GM20431 (cell line): ENCODE measurements around the gene GPR21.

ENCODE experiments used
- in situ Hi-C: fragments of 300-500 bp; cut with MseI, MboI; formaldehyde crosslinking; loops from one replicate; pipeline ENCODE4 v1.15.0; 2020; ENCODE audit warnings: low sequenced_read_pairs; ENCODE audit not compliant: unreplicated experiment

Gene GPR21

DNA sequence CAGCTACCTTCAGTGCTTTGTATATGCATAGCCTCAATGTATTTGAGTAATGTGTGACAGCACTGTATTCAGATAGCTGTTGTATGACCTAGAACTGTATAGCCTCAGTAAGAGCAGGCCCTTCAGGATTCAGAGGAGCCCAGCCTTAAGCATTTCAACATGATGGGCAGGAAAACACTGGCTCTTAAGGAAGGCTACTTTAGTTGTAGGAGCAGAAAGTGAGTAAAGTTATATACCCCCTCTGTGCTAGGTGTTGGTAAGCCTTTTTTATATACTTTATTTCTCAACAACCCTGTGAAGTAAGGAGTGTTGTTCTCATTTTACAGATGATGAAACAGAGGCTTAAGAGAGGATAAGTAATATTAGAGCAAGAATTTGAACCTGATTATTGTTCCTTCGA, 1.5 kb upstream of the GPR21 start:
- in situ Hi-C loops = no loop called here

DNA sequence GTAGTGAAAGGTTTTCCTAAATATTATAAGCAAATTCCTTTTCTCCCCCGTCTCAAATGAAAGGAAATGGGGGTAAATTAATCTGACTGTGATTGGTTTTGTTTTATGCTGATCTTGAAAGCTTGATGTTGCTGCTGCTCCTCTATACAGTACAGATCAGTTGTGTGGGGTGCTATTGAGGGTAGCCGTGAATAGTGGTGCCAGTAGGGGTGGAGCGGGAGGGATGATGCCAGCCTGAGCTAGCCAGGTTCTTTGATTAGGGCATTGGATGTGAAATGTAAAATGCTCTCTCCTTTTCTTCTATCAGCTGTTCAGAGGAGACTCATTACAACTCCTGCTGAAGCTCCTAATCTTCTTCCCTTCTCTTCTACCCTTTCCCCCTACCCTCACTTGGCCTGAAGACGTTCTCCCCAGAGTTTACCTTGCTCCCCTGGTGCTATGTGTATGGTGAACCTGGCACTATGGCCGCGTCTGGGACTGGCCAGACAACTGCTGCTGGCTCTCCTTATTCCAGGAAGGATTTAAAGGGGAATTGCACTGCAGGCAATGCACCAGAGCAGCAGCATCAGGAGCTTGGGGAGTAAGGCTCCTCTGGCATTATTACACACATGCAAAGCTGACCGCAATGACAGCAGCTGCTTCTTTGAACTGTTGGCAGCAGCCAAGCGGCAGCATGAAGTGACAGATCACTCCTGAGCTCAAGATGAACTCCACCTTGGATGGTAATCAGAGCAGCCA, 566 bp downstream of the GPR21 start:
- in situ Hi-C loops = no loop called here

DNA sequence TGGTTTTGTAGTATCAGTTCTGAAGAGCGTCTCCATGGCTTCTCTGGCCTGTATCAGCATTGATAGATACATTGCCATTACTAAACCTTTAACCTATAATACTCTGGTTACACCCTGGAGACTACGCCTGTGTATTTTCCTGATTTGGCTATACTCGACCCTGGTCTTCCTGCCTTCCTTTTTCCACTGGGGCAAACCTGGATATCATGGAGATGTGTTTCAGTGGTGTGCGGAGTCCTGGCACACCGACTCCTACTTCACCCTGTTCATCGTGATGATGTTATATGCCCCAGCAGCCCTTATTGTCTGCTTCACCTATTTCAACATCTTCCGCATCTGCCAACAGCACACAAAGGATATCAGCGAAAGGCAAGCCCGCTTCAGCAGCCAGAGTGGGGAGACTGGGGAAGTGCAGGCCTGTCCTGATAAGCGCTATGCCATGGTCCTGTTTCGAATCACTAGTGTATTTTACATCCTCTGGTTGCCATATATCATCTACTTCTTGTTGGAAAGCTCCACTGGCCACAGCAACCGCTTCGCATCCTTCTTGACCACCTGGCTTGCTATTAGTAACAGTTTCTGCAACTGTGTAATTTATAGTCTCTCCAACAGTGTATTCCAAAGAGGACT, 1.5 kb downstream of the GPR21 start:
- in situ Hi-C loops = no loop called here

DNA sequence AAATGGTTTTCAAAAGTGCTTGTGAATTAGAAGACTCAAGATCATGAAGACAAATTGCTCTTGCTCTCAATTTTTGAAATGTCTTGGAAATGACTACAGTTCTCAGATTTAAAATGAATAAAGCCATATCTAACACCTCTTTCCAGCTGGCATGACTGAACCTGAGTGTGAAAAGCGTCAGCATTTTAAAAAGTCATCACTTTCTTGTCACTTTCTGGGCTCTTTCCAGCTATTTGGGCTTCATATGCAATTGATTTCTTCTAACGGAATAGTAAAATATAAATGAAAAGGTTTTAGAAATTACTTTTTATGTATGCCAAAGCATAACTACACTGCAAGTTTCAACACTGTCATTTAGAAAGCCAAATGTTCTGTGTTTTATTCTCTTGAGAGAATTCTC, 2.3 kb downstream of the GPR21 start:
- in situ Hi-C loops = no loop called here

DNA sequence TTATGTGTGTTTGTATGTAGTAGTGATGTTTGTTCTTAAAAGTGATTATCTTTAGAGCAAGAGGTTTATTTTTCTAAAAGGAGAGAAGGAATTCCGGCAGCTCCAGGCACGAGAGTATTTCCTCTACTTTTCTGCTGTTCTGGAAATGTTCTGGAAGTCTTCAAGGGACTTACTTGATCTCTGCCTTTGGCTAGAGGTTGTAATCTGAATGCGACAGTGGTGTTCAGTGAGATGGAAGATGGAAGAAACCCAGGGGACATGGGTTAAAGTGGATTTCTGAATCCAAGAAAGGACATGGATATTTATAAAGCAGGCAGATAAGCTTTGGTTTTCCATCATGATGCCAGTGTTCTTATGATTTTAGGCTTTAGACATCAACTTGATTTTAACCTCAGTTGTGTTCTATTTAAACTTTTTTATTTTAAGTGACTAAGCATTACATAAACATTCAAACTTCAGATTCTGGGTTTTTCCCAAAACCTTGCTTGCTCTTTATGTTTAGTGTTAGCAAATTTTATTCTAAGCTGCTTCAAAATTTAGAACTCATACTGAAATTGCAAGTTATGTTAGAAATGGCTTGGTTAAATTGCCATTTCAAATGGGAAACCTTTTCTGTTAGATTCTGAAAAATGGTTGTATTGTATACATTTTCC, 3.6 kb downstream of the GPR21 start:
- in situ Hi-C loops = no loop called here

DNA sequence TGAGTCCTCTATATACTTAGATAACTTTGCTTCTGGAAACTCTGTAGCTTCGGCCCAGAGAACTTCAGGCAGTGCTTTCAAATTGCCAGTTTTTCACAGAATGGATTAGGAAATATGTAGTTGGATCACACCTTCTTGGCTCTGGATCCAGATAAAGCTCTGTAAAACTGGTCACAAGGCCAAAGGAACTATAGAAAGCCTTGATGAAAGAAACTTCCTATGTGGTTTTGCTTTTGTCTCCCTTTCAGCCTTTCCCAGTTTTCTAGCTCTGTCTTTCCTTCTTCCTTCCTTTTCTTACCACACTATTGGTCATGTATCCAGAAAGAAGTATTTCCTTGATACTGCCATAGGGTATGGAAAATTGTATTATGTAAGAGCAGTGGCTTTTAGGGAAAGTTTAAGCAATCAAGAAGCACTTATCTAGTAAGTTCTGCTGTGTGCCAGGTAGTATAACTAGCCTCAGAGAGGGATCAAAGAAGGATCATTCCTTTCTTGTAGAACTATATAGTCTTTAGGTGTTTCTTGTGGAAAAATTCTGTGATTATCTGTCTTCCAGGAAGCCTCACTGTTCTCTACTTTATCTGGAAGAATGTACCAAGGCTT, 6.3 kb downstream of the GPR21 start:
- in situ Hi-C loops = no loop called here

DNA sequence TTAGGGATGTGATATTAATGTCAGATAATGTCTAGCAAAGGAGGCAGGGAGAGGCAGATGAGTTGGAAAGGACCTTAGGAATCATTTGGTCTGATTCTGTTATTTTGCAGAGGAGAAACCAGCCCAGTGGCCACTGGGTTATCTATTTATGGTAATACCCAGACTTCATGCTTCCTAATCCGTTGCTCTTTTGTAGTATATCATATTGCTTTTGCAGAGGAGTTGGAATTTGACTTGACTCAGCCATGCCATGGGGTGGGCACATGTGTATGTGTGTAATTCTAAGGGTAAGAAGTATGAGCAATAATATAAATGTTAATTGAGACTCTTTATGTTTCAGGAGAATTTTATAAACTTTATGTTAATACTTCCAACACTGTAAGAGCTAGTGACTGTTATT, 7.3 kb downstream of the GPR21 start:
- in situ Hi-C loops = no loop called here

DNA sequence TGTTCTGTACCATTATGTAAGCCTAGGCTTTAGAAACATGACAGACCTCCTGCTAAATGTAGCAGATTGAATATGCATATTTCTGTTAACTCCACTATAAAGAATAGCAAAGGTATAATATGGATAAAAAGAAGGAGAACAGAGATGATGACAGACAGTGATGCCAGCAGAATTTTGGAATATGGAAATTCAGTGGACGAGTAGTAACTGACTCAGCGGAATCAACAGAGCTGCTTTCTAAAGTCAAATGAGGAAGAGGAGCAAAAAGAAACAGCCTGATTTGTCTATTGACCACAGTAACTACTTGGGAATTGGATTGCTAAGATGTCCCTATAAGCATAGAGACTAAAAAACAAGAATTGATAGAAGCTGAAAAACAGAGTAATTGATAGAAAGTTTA, 8.0 kb downstream of the GPR21 start:
- in situ Hi-C loops = no loop called here

DNA sequence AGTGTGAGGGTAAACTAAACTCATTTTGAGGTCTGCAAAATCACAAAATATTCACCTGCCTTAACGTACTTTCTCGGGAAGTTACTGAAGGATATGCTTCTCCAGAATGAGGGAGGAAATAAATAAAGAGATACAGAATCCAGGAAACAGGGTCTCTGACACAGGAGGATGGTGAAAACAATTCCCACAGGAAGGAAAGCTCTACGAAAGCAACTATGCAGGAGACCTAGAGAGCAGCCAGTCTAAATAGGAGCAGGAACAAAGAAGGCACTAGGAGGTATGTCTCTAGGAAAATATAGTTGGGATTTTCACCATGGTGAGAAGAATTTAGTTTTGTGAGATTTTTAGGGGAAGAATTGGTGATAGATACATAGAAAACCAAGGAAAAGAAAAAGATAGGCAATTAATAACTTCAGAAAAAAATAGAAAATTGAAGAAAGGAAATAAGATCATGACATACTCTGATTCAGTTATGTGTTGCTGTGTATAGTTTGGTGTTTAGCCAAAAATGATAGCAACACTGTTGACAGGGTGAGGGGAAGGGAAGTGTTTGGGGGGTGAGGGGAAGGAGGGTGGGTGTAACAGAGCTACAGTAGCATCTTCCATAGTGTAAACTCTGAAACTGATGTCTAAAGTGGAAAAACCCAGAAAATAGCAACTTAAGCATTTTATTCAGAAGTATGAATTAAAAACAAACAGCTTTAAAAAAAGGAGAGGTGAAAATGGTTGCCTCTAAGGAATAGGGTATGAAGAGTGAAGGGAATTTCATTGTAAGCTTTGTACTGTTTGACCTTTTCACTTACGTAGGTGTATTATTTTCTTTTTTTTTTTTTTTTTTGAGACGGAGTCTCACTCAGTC, 9.8 kb downstream of the GPR21 start:
- in situ Hi-C loops = no loop called here

DNA sequence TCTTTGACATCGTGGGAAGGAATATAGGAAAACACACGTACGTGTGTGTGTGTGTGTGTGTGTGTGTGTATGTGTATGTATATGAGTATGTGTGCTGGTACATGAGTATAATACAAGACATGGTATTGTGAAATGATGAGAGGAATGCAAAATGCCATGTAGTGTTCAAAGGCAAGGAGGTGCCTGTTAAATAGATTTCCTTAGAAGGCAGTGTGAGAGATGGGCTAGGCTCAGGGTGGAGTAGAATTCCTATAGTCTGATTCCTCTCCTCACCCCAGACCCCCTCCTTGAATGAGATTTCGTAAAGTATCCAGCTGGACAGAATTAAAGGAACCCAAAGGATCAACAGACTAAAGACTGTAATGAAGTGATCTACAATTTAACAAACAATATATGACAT, 11.1 kb downstream of the GPR21 start:
- in situ Hi-C loops = no loop called here

DNA sequence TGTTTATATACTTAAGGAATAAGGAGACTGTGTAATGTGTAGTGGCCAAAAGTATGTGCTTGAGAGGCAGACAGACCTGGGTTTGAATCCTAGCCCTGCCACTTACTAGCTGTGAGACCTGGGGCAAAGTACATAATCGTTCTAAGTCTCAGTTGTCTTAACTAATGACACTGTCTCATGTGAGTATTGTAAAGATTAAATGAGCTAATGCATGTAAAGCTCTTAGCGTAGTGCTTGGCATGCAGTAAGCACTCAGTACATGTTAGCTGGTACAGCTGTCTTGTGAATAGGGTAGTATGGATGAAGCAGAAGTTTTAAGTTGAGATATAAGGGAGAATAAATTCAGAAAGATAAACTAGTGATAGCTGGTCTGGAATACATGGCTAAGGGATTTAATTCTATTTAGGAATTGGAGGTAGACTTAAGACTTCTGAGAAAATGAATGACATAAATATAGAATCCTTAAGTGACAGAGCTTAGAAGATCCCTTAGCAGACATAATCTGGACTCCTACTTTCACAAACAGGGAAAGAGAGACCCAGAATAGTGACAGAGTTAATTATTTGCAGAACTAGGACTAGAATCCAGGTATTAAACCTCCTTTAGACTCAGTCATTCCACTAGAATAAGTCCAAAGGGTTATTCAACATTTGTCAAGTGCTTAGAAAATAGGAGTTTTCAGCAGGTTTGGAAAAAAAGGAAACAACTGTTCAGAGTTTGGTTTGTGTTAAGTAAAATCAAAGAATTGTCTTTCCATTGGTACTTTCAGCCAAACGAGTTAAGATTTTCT, 13.1 kb downstream of the GPR21 start:
- in situ Hi-C loops = no loop called here

DNA sequence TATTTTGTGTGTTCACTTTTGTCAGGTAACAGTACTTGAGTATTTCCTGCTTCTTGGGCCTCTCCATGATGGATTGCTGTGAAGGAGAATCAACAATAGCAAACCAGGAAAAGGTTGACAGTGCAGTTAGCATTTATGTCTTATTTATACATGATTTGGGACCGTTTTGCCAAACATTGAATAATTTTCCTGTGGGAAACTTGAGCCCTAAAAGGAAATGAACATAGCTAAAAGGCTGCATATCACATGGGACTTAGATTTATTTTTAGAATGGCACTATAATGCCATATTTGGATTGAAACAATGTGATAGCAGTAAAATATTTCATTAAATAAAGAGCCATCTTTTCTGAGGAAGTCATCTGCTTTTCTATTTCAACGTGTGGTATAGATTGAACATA, 15.3 kb downstream of the GPR21 start:
- in situ Hi-C loops = no loop called here

DNA sequence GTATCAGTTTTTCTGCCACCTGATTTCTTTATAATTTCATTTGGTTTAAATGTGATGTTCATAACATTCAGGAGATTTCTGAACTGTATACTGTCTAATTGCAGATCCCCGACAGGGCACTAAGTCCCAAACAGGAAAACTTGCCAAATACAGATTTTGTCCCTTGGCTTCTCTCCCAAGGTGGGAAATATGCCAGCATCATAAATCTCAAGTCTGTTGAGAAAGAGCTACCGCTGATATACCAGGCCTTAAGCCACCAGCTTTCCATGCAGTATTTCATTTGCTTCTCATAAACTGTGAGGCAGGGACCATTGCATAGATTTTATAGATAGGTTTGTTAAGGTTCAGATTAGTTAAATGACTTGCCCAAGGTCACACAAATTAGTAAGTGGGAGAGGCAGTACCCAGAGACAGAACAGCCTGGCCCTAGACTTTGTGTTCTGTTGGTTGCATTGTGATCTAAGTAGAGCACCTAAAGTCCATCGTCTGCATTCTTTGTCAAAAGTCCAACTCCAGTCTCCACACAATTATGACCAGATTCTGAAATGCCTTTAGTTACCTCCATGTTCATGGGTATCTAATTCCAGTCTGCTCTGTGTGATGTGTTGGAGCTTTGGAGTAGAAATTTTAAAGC, 16.2 kb downstream of the GPR21 start:
- in situ Hi-C loops = no loop called here

DNA sequence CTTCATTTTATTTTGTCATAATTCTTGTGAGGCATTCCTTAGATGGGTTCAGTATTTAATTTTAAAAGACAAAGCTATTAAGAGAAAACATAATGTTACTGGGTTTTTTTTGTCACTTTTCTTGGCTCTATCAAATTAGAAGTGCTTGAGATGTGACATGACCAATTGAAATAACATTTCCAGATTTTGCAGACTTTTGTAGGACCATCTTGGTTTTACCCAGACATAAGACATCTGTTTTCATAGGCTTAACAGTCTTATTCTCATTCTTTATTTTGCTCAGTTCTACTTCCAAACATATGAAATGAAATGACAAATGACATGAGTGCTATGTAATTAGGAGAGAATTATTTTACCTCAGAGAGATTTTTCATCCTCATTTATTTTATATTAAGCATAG, 19.6 kb downstream of the GPR21 start:
- in situ Hi-C loops = no loop called here

DNA sequence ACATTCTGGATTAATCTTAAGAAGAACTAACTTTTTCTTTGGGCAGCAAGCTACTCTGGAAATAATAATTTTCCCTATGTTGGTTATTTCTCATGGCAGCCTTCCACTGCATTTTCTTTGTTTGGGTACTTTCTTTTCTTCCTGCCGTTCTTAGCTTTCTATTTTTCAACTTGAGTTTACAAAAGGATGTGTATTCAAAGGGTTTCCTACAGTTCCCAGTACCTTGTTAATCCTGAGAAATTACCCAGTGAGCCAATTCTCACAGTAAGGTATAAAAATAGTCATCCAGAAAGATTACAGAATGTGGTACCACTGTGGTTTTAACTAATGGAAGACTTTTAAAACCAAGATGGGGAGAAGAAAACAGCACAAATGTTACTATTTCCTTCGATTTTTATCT, 20.2 kb downstream of the GPR21 start:
- in situ Hi-C loops = no loop called here

DNA sequence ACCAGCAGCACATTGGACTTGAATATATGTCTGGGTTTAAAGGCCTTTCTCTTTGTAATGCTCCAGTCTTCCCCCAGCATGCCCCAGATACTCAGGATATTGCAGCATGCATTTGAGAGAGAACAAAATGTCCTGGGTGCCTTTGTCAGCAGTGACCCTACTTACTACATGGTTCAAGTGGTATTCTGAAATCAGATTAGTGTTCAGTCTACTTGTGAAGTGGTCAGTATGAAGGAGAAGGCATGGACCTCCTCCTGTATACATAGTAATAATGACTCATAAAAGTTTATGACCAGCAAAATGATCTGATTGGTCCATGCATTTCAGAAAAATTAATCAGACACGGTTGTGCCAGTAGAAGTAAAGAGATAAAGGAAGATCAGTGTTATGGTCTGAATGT, 25.4 kb downstream of the GPR21 start:
- in situ Hi-C loops = no loop called here

DNA sequence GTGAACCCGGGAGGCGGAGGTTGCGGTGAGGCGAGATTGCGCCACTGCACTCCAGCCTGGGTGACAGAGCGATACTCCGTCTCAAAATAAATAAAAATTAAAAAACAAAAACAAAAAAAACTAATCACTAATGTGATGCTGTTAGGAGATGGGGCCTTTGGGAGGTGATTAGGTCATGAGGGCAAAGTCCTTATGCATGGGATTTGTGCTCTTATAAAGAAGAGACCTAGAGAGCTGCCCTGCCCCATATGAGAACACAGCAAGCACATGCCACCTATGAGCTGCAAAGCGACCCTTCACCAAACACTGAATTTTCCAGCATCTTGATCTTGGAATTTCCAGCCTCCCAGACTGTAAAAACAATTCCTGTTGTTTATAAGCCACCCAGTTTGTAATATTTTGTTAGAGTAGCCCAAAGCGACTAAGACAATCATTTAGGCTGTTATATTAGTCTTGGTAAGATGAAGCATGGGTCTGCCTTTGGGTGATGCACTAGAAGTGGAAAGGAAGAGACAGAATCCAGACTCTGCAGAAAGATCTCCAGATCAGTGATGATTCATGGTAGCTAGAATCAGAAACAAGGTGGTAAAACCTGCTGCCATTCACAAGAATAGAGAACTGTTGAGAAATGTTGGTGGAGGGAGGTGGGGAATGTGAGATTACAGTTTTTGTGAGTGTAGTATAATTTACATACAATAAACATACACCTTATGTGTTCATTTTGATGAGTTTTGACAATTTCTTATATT, 26.2 kb downstream of the GPR21 start:
- in situ Hi-C loops = no loop called here

DNA sequence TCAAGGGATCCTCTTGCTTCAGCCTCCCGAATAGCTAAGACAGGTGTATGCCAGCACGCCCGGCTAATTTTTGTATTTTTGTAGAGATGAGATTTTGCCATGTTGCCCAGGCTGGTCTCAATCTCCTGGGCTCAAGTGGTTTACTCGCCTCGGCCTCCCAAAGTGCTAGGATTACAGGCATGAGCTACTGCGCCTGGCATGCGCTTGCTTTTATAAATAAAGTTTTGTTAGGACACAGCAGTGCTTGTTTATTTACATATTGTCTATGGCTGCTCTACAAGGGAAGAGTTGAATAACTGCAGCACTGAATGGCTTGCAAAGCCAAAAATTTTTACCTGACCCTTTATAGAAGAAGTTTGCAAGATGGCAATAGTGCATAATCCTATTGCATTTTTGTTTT, 27.7 kb downstream of the GPR21 start:
- in situ Hi-C loops = no loop called here
